PFSK-1 (cell line): Measurements from ENCODE around the gene RAB3IP.

Experiments
- FOXP2 ChIP-seq: optimal IDR thresholded peaks from 2 replicates; pipeline ENCODE3; 2011; ENCODE audit warnings: borderline replicate concordance, control low read depth, inconsistent platforms; ENCODE audit not compliant: insufficient read depth; ENCODE audit errors: extremely low read length, extremely low read depth
- POLR2AphosphoS5 ChIP-seq: IDR thresholded peaks from 2 replicates; pipeline ENCODE4 v1.6.1; 2012; ENCODE audit warnings: low read depth, mild to moderate bottlenecking, control low read depth, low read length, moderate library complexity
- TAF1 ChIP-seq: IDR thresholded peaks from 2 replicates; pipeline ENCODE4 v1.6.1; 2012; ENCODE audit warnings: low read length, control low read depth, borderline replicate concordance; ENCODE audit not compliant: insufficient read depth
- TF ChIP-seq, protein P1 (sequence below), 2 experiments: IDR thresholded peaks; 2 replicates each; pipeline versions ENCODE4 v1.6.1 to v1.8.0; 2011 to 2012; ENCODE audit warnings: low read depth in 2 of 2, low read length in 2 of 2, control low read depth in 1 of 2, inconsistent platforms in 1 of 2, mild to moderate bottlenecking in 1 of 2, moderate library complexity in 1 of 2; ENCODE audit not compliant: insufficient read depth in 1 of 2

DNA sequence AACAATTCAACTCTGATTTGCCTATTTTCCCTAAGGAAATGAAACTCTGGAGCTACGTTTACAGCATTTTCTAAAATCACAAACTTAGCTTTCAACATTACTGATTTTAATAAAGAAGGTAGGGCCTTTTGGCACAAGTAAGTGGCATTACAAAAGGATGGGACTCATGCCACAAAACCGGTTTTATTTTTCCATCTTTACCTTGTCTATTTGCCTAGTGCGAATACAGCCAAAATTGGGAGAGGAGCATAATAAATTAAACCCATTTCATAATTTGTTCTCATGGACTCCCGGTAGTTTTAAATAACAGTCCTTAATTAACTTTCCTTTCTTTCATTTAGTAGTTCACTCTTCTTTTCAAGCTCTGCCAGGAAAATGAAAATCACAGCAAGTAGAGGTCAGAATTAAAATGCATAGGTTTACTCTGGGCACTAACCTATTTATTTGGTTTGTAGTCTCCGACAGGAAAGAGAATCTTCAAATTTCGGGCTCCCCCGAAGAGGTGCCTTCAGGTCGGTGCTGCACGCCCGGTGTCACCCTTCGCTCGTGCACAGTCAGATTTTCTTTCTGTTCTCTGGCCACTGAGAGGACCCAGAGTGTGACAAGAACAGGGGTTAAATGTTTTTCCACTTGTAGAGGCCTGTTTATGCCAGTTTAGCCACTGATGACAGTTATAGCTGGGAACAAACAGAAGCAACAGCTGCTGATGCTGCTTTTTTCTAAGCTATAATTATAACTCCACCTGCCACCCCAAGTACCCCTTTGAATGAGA, 39.7 kb upstream of the RAB3IP start, which contains the start of gene BEST3:
- TF ChIP-seq POLR2AphosphoS5: no peak
- TF ChIP-seq FOXP2: no peak
- TF ChIP-seq TAF1: no peak
- TF ChIP-seq, protein P1, sequence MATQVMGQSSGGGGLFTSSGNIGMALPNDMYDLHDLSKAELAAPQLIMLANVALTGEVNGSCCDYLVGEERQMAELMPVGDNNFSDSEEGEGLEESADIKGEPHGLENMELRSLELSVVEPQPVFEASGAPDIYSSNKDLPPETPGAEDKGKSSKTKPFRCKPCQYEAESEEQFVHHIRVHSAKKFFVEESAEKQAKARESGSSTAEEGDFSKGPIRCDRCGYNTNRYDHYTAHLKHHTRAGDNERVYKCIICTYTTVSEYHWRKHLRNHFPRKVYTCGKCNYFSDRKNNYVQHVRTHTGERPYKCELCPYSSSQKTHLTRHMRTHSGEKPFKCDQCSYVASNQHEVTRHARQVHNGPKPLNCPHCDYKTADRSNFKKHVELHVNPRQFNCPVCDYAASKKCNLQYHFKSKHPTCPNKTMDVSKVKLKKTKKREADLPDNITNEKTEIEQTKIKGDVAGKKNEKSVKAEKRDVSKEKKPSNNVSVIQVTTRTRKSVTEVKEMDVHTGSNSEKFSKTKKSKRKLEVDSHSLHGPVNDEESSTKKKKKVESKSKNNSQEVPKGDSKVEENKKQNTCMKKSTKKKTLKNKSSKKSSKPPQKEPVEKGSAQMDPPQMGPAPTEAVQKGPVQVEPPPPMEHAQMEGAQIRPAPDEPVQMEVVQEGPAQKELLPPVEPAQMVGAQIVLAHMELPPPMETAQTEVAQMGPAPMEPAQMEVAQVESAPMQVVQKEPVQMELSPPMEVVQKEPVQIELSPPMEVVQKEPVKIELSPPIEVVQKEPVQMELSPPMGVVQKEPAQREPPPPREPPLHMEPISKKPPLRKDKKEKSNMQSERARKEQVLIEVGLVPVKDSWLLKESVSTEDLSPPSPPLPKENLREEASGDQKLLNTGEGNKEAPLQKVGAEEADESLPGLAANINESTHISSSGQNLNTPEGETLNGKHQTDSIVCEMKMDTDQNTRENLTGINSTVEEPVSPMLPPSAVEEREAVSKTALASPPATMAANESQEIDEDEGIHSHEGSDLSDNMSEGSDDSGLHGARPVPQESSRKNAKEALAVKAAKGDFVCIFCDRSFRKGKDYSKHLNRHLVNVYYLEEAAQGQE (IDR thresholded peaks at IDR 0.05; ENCODE audit: insufficient read depth in 1 of 2, low read depth in 2 of 2, low read length in 2 of 2): no peak
